ENCODE results near the gene GPRC5C.
"Not testable (repeated sequence)": the region's sequence is repeated elsewhere in the genome, so short reads cannot be mapped to it uniquely, and the experiment has no call there.

Gene GPRC5C

GRCh38 chr17:74431568-74432423, at the start of gene GPRC5C:
Gene GPRC5C, plus strand, starts transcription at chr17:74432088. Its CDS starts 7,689 bp downstream, at chr17:74439777.
- no peak for DNase-seq

DNA sequence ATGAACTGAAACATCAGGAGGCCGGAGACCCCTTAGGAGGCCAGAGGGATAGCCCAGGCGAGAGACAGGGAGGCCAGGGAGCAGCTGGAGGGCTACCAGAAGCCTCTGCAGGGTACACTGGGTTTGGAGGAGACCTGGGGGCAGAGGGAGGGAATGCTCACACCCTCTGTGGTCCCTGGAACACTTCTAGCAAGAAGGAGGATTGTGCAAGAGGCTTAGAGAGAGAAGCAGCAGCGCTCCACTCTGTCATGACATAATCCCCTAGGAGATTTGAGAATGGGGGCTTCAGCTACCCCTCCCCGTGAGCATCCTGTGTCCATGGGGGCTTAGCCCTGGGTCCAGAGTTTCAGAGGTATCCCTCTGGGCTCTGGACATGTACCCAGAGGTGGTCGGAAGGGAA, 48.7 kb upstream of the GPRC5C start:
- DNase-seq: no peak

- DNase-seq: no peak
Measured at GRCh38 chr17:74385201-74385600, 46.7 kb upstream of the GPRC5C start.

DNA sequence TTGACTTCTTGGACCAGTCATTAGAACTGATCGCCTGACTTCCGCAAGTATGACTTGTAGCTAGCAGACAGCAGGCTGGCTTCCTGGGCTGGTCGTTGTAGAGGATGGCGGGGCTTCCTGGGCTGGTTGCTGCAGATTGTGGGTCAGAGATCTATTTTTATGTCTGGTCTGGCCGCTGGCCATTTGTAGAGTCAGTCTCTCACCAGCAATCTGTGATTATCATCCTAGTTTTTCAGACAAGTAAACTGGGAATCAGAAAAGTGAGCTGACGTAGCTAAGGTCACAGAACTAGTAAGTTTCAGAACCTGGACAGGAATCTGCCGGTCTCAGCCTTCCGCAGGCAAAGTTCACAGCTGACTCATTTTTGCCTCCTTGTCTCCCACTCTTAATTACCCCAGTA, 45.5 kb upstream of the GPRC5C start:
- DNase-seq: peak in 1 of 2 donors; percentile 16

GRCh38 chr17:74387365-74388218, 44.3 kb upstream of the GPRC5C start:
- no peak for DNase-seq

DNA sequence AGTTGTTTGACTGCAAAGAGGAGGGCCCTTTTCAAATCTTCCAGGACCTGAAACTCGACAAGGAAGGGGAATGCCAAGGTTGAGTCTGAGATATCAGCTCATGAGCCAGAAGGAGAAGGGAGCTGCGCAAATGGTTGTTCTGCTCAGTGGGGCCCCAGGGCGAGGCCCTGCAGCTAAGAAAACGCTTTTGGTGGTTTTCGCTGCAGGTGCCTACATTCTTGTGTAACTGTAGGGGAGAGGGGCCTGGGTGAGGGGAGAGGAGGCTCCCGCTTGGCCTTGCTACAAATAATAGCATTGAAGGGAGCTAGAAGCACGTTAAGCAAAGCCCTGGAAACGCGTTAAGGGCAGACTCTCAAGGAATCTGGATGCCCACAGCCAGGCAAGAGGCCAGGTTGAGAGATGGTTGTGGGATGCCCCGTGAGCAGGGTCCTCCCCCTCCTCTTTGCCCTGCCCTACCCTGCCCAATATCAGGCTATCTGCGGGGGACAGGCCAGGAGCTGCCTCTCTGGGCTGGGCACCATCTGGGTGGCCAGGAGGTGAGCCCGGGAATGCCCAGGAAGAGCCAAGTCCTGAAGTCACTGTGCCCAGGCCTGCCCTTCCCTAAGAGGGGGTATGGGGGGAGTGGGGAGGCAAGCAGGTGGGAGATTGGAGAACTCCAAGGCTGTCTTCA, 42.7 kb upstream of the GPRC5C start:
- no peak for DNase-seq

- no peak for DNase-seq
Measured at GRCh38 chr17:74389937-74390679, 41.8 kb upstream of the GPRC5C start.

GRCh38 chr17:74390680-74391653, 40.9 kb upstream of the GPRC5C start:
- no peak for DNase-seq

DNA sequence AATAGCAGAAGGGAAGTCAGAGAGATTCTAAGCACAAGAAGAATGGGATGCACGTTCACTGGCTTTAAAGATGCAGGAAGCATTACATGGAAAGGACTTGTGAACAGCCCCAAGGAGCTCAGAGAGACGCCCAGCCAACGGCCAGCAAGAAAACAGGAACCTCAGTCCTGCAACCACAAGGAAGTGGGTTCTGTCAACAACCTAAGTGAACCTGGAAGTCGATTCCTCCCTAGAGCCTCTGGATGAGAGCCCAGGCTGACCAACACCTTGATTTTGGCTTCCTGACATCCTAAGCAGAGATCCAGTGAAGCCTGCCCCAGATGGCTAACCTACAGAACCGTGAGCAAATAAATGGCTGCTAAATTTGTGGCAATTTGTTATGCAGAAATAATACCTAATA, 40.1 kb upstream of the GPRC5C start:
- DNase-seq: no peak

- DNase-seq: no peak
Measured at GRCh38 chr17:74392848-74393247, 39.0 kb upstream of the GPRC5C start.

- peak in 1 of 2 donors; percentile 29 for DNase-seq
Measured at GRCh38 chr17:74393346-74393942, 38.4 kb upstream of the GPRC5C start.

- no peak for DNase-seq
Measured at GRCh38 chr17:74394275-74394950, 37.5 kb upstream of the GPRC5C start.

GRCh38 chr17:74394977-74395376, 36.9 kb upstream of the GPRC5C start:
- DNase-seq: no peak

DNA sequence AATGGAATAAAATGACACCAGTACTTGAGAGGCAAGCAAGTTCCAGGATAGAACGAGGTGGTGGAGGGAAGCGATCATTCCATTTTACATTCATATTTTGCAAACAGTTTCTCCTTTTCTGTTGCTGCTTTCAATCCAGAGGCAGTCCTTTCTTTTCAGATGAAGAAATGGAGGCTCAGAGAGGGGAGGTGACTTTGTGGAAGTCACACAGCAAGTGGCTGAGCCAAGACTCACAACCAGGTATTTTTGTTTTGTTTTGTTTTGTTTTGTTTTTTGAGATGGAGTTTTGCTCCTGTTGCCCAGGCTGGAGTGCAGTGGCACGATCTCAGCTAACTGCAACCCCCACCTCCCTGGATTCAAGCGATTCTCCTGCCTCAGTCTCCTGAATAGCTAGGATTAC, 35.3 kb upstream of the GPRC5C start:
- no peak for DNase-seq

GRCh38 chr17:74402048-74402447, 29.8 kb upstream of the GPRC5C start:
- no peak for DNase-seq

- DNase-seq: no peak
Measured at GRCh38 chr17:74403512-74404137, 28.3 kb upstream of the GPRC5C start.

DNA sequence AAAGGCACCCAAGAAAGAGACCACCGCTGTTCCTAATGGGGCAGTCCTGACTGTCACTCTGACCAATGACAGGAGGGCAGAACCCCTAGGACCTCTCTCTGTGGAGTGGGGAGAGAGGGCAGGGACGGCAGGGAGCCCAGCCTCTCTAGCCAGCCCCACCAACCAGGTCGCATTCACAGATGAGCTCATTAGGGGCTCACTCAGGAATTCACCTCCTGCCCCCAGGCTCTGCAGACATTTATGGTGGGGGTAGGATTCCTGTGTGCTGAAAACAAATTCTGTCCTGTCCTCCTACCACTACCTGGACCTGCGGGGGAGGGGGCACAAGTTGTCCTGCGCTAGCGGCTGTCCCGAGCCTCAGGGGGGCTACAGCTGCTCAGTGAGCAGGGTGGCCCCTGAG, 27.7 kb upstream of the GPRC5C start:
- no peak for DNase-seq

GRCh38 chr17:74404789-74405188, 27.1 kb upstream of the GPRC5C start:
- DNase-seq: no peak

GRCh38 chr17:74405311-74405710, 26.6 kb upstream of the GPRC5C start:
- not testable (repeated sequence) for DNase-seq

DNA sequence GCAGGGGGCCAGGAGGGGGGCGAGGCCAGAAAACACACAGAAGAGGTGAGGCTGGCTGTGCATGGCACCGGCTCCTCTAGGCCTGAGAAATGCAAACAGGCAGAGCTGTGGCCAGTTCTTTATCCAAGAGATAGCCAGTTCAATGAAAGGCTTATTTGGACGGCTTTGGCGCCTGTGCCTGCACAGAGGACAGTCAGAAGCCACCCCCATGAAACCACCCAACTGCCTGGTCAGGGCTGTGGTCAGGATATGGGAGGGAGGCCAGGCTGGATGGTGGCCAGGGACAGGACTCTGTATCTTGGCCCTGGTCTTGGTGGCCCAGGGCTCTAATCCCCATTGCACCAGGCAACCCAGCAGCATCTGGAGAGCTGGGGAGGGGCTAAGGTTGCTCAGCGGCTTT, 24.5 kb upstream of the GPRC5C start:
- no peak for DNase-seq
